ENCODE data around the gene HSPA1L.
"Not testable (repeated sequence)": the region's sequence is repeated elsewhere in the genome, so short reads cannot be mapped to it uniquely, and the experiment has no call there.

HSPA1L gene

GRCh38 chr6:31826793-31827285 lies 11.8 kb upstream of the HSPA1L start:
- Mint-ChIP-seq H3K4me1 (peaks cover 55% of the 10 kb centered on the region), H3K4me3 (peak overlapping the region; percentile 84), H3K27ac (peak overlapping the region; percentile 98), H3K9me3 (no peaks in the 10 kb centered on the region), H3K36me3 (peaks cover 41% of the 10 kb centered on the region)
- ATAC-seq (peak; percentile 2), DNase-seq (ENCODE audit: low spot score in 2 of 2) (no peak)

GRCh38 chr6:31825553-31825952 lies 10.5 kb upstream of the HSPA1L start:
- Mint-ChIP-seq H3K36me3 (peaks cover 32% of the 10 kb centered on the region), H3K4me1 (peaks cover 60% of the 10 kb centered on the region), H3K9me3 (no peaks in the 10 kb centered on the region), H3K27ac (peak overlapping the region; percentile 98), H3K4me3 (peak overlapping the region; percentile 84)
- DNase-seq (ENCODE audit: low spot score in 2 of 2) (no peak), ATAC-seq (no peak)

- Mint-ChIP-seq H3K4me1 (peaks cover 59% of the 10 kb centered on the region), H3K4me3 (peak overlapping the region; percentile 79), H3K27ac (peak overlapping the region; percentile 15), H3K36me3 (peaks cover 25% of the 10 kb centered on the region)
- ATAC-seq; H3K9me3 Mint-ChIP-seq; DNase-seq (ENCODE audit: low spot score in 2 of 2): not testable (repeated sequence)
Measured at GRCh38 chr6:31823592-31824196, 8.6 kb upstream of the HSPA1L start.

GRCh38 chr6:31822036-31822821 lies 7.1 kb upstream of the HSPA1L start:
- H3K27ac Mint-ChIP-seq, result peak overlapping the region; percentile 95
- DNase-seq (ENCODE audit: low spot score in 2 of 2) (peak; percentile 44 to 88), ATAC-seq (peak; percentile 75)
- H3K36me3 Mint-ChIP-seq, result peaks cover 33% of the 10 kb centered on the region
- H3K9me3 Mint-ChIP-seq, result no peaks in the 10 kb centered on the region
- peaks cover 66% of the 10 kb centered on the region for H3K4me1 Mint-ChIP-seq
- peak overlapping the region; percentile 79 for H3K4me3 Mint-ChIP-seq

GRCh38 chr6:31821301-31822035 lies 6.4 kb upstream of the HSPA1L start:
- Mint-ChIP-seq H3K4me1 (peaks cover 59% of the 10 kb centered on the region), H3K27ac (peak overlapping the region; percentile 95), H3K9me3 (no peaks in the 10 kb centered on the region), H3K36me3 (peaks cover 26% of the 10 kb centered on the region), H3K4me3 (peak overlapping the region; percentile 79)
- ATAC-seq, result peak; percentile 63
- peak; percentile 67 to 85 for DNase-seq (ENCODE audit: low spot score in 2 of 2)

- H3K4me3 Mint-ChIP-seq, result peak overlapping the region; percentile 79
Measured at GRCh38 chr6:31820399-31820798, 5.3 kb upstream of the HSPA1L start.

GRCh38 chr6:31819871-31820299 lies 4.8 kb upstream of the HSPA1L start:
- no peak for DNase-seq (ENCODE audit: low spot score in 2 of 2)
- no peak for ATAC-seq
- Mint-ChIP-seq H3K36me3 (peaks cover 32% of the 10 kb centered on the region), H3K4me1 (peaks cover 53% of the 10 kb centered on the region), H3K4me3 (peak overlapping the region; percentile 79), H3K27ac (peak overlapping the region; percentile 65), H3K9me3 (no peaks in the 10 kb centered on the region)

More at GRCh38 chr6:31820399-31820798, 5.3 kb upstream of the HSPA1L start:
- peak overlapping the region; percentile 65 for H3K27ac Mint-ChIP-seq
- DNase-seq (ENCODE audit: low spot score in 2 of 2); H3K9me3 Mint-ChIP-seq; ATAC-seq: not testable (repeated sequence)
- peaks cover 28% of the 10 kb centered on the region for H3K36me3 Mint-ChIP-seq
- H3K4me1 Mint-ChIP-seq, result peaks cover 53% of the 10 kb centered on the region

- H3K9me3 Mint-ChIP-seq, ATAC-seq: not testable (repeated sequence)
Measured at GRCh38 chr6:31817929-31818511, 2.9 kb upstream of the HSPA1L start.

GRCh38 chr6:31817133-31817928 lies 2.2 kb upstream of the HSPA1L start:
- Mint-ChIP-seq H3K36me3 (peaks cover 52% of the 10 kb centered on the region), H3K4me1 (peaks cover 61% of the 10 kb centered on the region), H3K27ac (peak overlapping the region; percentile 85), H3K4me3 (peak overlapping the region; percentile 80)
- ATAC-seq, result peak; percentile 27
- not testable (repeated sequence) for H3K9me3 Mint-ChIP-seq; DNase-seq (ENCODE audit: low spot score in 2 of 2)

More at GRCh38 chr6:31817929-31818511, 2.9 kb upstream of the HSPA1L start:
- Mint-ChIP-seq H3K4me1 (peaks cover 61% of the 10 kb centered on the region), H3K36me3 (peaks cover 46% of the 10 kb centered on the region), H3K4me3 (peak overlapping the region; percentile 80), H3K27ac (peak overlapping the region; percentile 85)
- not testable (repeated sequence) for DNase-seq (ENCODE audit: low spot score in 2 of 2)

- ATAC-seq, result peak; percentile 33
- peaks cover 53% of the 10 kb centered on the region for H3K36me3 Mint-ChIP-seq
- H3K4me3 Mint-ChIP-seq, result peak overlapping the region; percentile 93
- H3K27ac Mint-ChIP-seq, result peak overlapping the region; percentile 98
- DNase-seq (ENCODE audit: low spot score in 2 of 2), result peak in 1 of 2 donors; percentile 84
- H3K4me1 Mint-ChIP-seq, result peaks cover 53% of the 10 kb centered on the region
- no peaks in the 10 kb centered on the region for H3K9me3 Mint-ChIP-seq
Measured at GRCh38 chr6:31814677-31815024, 432 bp downstream of the HSPA1L start.

- H3K27ac Mint-ChIP-seq, result peak overlapping the region; percentile 98
- H3K9me3 Mint-ChIP-seq, result no peaks in the 10 kb centered on the region
- H3K4me1 Mint-ChIP-seq, result peaks cover 47% of the 10 kb centered on the region
- ATAC-seq (no peak), DNase-seq (ENCODE audit: low spot score in 2 of 2) (no peak)
- H3K36me3 Mint-ChIP-seq, result peaks cover 47% of the 10 kb centered on the region
- peak overlapping the region; percentile 93 for H3K4me3 Mint-ChIP-seq
Measured at GRCh38 chr6:31813465-31813849, 1.6 kb downstream of the HSPA1L start.

- Mint-ChIP-seq H3K9me3 (no peaks in the 10 kb centered on the region), H3K36me3 (peaks cover 39% of the 10 kb centered on the region), H3K4me3 (peak overlapping the region; percentile 93)
Measured at GRCh38 chr6:31811645-31812044, 3.4 kb downstream of the HSPA1L start.

GRCh38 chr6:31808599-31808998 lies 6.5 kb downstream of the HSPA1L start:
- H3K9me3 Mint-ChIP-seq; DNase-seq (ENCODE audit: low spot score in 2 of 2); H3K4me3 Mint-ChIP-seq; ATAC-seq: not testable (repeated sequence)
- H3K36me3 Mint-ChIP-seq, result peaks cover 51% of the 10 kb centered on the region
- peaks cover 39% of the 10 kb centered on the region for H3K4me1 Mint-ChIP-seq
- peak overlapping the region; percentile 29 for H3K27ac Mint-ChIP-seq

More at GRCh38 chr6:31811645-31812044, 3.4 kb downstream of the HSPA1L start:
- Mint-ChIP-seq H3K27ac (peak overlapping the region; percentile 98), H3K4me1 (peaks cover 46% of the 10 kb centered on the region)
- DNase-seq (ENCODE audit: low spot score in 2 of 2) (no peak), ATAC-seq (no peak)

Data from stimulated activated effector memory CD8-positive, alpha-beta T cell treated with anti-CD3 and anti-CD28 coated beads, Interleukin-12 subunit alpha, Interleukin-12 subunit beta, amount 100 ng/mL, for 72 hours (primary cell).